K562 (cell line): ENCODE results near the gene FGFRL1. TPM values are rescaled to one million over a fixed set of nuclear protein-coding genes. Genes with fewer than 3 reads are reported as not detected.

Experiments used
- CREM ChIP-seq: IDR thresholded peaks from 2 replicates; pipeline ENCODE4 v1.6.1; 2014; ENCODE audit warnings: antibody characterized with exemption, low read depth
- REST ChIP-seq, 2 experiments: fragments of 450-650 bp; formaldehyde crosslinking in 1 of 2; IDR thresholded peaks; 2 replicates each; pipeline versions ENCODE4 v1.4.0 to v1.6.1; 2014 to 2020; ENCODE audit warnings: mild to moderate bottlenecking in 2 of 2, borderline replicate concordance in 1 of 2, low read depth in 1 of 2
- RFX5 ChIP-seq: IDR thresholded peaks from 2 replicates; pipeline ENCODE4 v1.6.1; 2011; ENCODE audit warnings: low read depth, mild to moderate bottlenecking, improper control_type of control experiment, low read length
- SREBF1 ChIP-seq: fragments of 150-350 bp; IDR thresholded peaks from 2 replicates; pipeline ENCODE4 v1.6.1; 2014; ENCODE audit warnings: antibody characterized with exemption, low read depth, low read length, borderline replicate concordance
- TAF1 ChIP-seq: IDR thresholded peaks from 2 replicates; pipeline ENCODE4 v1.6.1; 2011; ENCODE audit warnings: mild to moderate bottlenecking, low read length, moderate library complexity; ENCODE audit not compliant: insufficient read depth, control insufficient read depth, severe bottlenecking; ENCODE audit errors: extremely low read depth
- TFAM ChIP-seq: fragments of 250-450 bp; sonication (Bioruptor Pico); conservative IDR thresholded peaks from 2 replicates; pipeline ENCODE4 v1.5.0; 2021; ENCODE audit warnings: mild to moderate bottlenecking, moderate library complexity
- YY1 ChIP-seq, 3 experiments: IDR thresholded peaks; 2 replicates each; pipeline ENCODE4 v1.6.1; 2011; ENCODE audit warnings: low read length in 2 of 3, mild to moderate bottlenecking in 2 of 3, moderate library complexity in 2 of 3, borderline replicate concordance in 1 of 3, control low read depth in 1 of 3, low read depth in 1 of 3; ENCODE audit not compliant: insufficient read depth in 3 of 3, insufficient replicate concordance in 2 of 3, control insufficient read depth in 1 of 3, insufficient read length in 1 of 3; ENCODE audit errors: extremely low read depth in 1 of 3
- ZNF407 ChIP-seq: fragments of 450-650 bp; IDR thresholded peaks from 2 replicates; pipeline ENCODE4 v1.6.1; 2016; ENCODE audit warnings: low read depth
- polyA plus RNA-seq, 8 experiments: library from polyadenylated mRNA; depleted of rRNA in 4 of 8; stranded (reverse) in 5 of 8; unstranded in 3 of 8; fragments of >200 nt; fragmentation: Nextera tagmentation in 2 of 8; fragmentation: Illumina TruSeq in 1 of 8; extraction: Ambion mirVana in 2 of 8; extraction: Trizol in 1 of 8; gene quantifications; 2 replicates each; pipeline versions ENCODE4 v1.2.1 to v1.2.3, GENCODE V29; 2011 to 2014; ENCODE audit warnings: inconsistent platforms in 1 of 8, missing spikeins in 1 of 8
- total RNA-seq, 7 experiments: library from RNA; depleted of rRNA in 6 of 7; stranded (reverse); fragments of >200 nt in 6 of 7; fragmentation: Illumina TruSeq in 2 of 7; extraction: Trizol in 2 of 7; gene quantifications; 2 replicates each; pipeline versions ENCODE4 v1.2.1 to v1.2.3, GENCODE V29; 2011 to 2021; ENCODE audit warnings: low replicate concordance in 1 of 7

The FGFRL1 gene
- total and polyA plus RNA-seq, 9 of the 15 experiments (the other 6 are each of a cell fraction or from before 2014, with no cell fraction given): 0.34 to 49.9 (median 14.6) TPM

- TF ChIP-seq ZNF407 (no peak), REST (IDR thresholded peaks at IDR 0.05; ENCODE audit: borderline replicate concordance) (0 out of 2 replicates have a peak, but pooled peaks have one; percentile 12), REST (CRISPR knock-in tag; IDR thresholded peaks at IDR 0.05; ENCODE audit: low read depth) (no peak), YY1 (IDR thresholded peaks at IDR 0.05; ENCODE audit: borderline replicate concordance in 1 of 3, control insufficient read depth in 1 of 3, extremely low read depth in 1 of 3, insufficient read depth in 3 of 3, insufficient read length in 1 of 3, insufficient replicate concordance in 2 of 3, low read depth in 1 of 3, low read length in 2 of 3) (peak; percentile 43 to 92 (median 80)), SREBF1 (no peak), TAF1 (peak; percentile 81), TFAM (CRISPR knock-in tag) (no peak), CREM (peak; percentile 62), RFX5 (no peak)
Measured at GRCh38 chr4:985123-985830, 26.1 kb upstream of the FGFRL1 start (continued).
